GM21423 (cell line): ENCODE results near the gene RPL15.

ENCODE experiments used
- ATAC-seq: cut with Tn5 transposase; IDR thresholded peaks from one replicate; pipeline ENCODE4 v1.9.1; 2021; ENCODE audit warnings: mild to moderate bottlenecking, moderate library complexity; ENCODE audit not compliant: unreplicated experiment

Gene RPL15

DNA sequence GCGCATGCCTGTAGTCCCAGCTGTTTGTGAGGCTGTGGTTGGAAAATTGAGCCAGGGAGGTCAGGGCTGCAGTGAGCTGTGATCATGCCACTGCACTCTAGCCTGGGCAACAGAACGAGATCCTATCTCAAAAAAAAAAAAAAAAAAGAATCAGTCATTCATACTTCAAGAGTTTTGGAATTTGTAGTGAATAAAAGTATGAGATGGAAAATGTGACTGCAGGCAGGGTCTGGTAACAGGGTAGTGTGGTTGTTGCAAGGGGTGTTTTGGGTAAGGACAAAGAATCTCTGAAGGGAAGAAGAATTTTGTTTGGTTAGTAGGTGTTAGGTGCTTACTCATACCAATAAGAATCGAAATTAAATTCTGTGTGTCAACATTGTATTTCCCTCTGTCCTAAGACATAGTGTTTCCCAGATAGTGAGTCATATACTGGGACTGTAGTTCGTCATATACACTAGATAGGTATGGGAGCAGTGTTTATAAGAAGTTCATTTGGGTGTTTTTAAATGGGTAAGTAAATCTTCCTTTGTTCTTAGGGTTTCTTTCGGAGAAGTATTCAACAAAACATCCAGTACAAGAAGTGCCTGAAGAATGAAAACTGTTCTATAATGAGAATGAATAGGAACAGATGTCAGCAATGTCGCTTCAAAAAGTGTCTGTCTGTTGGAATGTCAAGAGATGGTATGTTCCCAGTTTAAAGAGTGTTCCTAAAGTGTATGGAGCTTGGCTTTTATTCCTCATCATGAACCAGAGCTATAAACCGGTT, 42.4 kb downstream of the RPL15 start:
- no peak for ATAC-seq

DNA sequence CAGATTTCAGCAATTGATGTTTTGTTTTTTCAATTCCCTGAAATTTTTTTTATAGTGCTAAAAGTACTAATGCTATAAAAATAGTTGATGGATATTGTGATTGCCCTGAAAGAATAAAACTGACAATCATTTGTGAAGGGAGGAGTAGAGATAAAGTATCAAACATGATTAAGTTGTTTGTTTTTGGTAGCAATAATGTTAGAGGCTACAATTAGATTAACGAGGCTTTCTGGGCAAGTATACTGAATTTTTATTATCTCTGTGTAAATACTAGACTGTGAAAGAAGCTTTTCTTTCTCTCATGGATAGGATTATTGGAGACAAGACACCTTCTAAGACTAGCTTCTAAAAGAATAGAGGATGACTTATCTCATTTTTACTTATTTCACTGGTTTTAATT, 43.7 kb downstream of the RPL15 start:
- ATAC-seq = no peak

DNA sequence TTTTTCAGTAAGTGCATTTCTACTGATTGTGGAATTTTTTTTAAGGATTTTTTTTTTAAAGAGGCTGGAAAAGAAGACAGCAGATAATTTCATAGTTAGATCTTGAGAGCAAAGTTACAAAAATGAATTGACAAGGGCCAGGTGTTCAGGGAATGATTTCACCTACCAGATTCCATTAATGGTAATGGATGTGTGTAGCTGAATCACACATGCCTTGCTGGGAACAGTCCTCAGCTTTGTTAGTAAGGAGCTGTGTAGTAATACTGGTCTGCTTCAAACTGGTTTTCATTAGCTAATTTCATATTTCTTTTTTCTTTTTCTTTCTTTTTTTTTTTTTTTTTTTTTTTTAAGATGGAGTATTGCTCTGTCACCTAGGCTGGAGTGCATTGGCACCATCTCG, 44.1 kb downstream of the RPL15 start:
- ATAC-seq = no peak

DNA sequence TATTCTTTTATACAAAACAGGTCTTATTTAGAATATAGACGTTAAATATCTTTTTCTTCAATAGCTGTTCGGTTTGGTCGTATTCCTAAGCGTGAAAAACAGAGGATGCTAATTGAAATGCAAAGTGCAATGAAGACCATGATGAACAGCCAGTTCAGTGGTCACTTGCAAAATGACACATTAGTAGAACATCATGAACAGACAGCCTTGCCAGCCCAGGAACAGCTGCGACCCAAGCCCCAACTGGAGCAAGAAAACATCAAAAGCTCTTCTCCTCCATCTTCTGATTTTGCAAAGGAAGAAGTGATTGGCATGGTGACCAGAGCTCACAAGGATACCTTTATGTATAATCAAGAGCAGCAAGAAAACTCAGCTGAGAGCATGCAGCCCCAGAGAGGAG, 45.0 kb downstream of the RPL15 start:
- ATAC-seq = no peak

DNA sequence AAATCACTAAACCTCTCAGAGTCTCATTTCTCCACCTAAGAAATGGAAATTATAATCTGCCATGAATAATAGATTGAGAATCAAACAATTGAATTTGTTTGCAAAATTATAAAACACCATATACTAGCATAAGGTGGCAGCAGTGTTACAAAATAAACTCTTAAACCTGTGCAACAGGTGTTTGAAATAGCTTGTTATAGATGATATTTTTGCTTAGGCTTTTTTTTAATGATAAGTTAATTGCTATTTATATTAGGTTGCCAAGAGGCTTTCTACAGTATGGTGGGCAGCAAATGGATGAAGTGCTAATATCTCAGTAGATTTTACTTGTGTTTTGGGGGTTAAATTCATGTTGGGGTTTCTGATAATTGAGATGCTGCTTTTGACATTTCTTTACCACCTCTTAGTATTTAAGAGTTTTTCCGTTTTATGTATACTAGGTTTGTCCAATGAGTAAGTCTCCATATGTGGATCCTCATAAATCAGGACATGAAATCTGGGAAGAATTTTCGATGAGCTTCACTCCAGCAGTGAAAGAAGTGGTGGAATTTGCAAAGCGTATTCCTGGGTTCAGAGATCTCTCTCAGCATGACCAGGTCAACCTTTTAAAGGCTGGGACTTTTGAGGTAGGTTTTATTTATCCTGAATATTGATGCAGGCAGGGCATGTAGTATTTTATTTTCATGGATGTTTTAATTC, 47.8 kb downstream of the RPL15 start:
- ATAC-seq = no peak

DNA sequence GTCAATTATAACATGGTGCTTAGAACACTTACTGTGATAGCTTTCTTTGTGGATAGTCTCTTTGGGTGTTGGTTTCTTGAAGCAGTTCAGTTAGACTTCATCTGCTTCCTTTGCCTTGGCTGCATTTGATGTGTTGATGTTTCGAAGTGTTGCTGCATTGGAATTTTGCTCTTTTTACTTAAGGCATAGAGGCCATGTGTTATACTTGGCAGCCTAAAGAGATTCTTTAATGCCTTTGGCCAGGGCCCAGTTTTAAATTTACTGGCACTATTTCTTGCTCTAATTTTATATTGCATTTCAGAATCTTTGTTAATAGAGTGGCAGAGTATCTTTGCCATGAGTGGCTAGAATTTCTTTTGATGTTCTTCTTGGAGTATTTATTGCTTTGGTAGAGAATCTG, 49.4 kb downstream of the RPL15 start:
- ATAC-seq = no peak

DNA sequence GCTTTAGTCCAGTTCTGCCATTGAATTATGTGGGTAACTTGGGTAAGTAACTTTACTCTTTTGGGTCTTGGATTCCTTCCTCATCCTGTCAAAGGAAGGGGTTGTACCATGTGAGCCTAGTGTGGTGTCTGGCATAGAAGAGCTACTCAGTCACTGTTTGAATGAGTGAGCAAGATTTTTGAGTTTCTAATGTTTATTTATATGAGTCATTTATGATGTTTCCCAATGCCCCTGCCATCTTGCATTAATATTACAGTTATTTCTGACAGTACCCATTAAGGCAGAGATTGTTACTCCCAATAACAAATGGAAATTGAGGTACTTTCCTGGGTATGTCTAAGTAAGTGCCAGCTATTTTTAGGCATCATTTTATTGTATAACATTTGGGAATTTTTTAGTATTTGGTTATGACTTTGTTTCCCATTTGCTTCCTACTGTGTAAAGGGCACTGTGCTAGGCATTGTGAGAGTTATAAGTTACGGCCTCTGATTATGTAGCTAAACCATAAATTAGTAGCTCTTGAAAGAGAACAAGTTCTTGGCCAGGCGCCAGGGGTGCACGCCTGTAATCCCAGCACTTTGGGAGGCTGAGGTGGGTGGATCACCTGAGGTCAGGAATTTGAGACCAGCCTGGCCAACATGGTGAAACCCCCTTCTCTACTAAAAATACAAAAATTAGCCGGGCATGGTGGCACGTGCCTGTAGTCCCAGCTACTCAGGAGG, 51.7 kb downstream of the RPL15 start:
- ATAC-seq = no peak

DNA sequence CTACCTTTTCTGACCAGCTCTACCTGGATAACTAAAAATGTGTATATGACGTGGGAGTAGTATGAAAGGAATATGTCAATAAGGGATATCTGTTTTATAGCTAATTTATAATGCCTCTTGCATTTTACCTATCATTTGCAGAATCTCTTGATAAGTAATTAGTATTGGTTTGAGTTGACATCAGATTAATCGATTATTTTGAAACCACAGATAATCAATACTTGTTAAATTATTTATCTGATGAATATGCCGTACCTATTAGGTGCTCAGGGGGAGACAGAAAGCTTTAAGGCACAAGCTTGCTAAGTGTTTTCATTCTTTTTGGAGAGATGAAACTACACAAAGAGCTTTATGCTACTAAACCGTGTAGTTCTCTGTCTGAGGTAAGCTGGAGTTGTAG, 52.5 kb downstream of the RPL15 start:
- ATAC-seq = no peak
